HCT116 (cell line): ENCODE data around the gene CEP72.

Source experiments
- ATF3 ChIP-seq: IDR thresholded peaks from 2 replicates; pipeline ENCODE4 v1.6.1; 2012
- CTCF ChIP-seq, 3 experiments: fragments of 200-600 bp in 1 of 3; sonication (generic) in 1 of 3; IDR thresholded peaks in 2 of 3; conservative IDR thresholded peaks in 1 of 3; 2 replicates each; pipeline ENCODE4 v1.5.1; 2012 to 2017; ENCODE audit warnings: low read depth in 2 of 3, low read length in 2 of 3, antibody characterized with exemption in 1 of 3, borderline replicate concordance in 1 of 3, control low read depth in 1 of 3, mild to moderate bottlenecking in 1 of 3, mixed read lengths in 1 of 3, mixed run types in 1 of 3, moderate library complexity in 1 of 3; ENCODE audit not compliant: insufficient read depth in 1 of 3
- EZH2 ChIP-seq: fragments of 200-600 bp; sonication (generic); IDR thresholded peaks from 2 replicates; pipeline ENCODE4 v1.6.1; 2017; ENCODE audit warnings: antibody characterized with exemption, mixed run types
- POLR2A ChIP-seq: IDR thresholded peaks from 2 replicates; pipeline ENCODE4 v1.7.0; 2011; ENCODE audit warnings: borderline replicate concordance; ENCODE audit not compliant: insufficient read depth, insufficient read length; ENCODE audit errors: extremely low read depth
- POLR2AphosphoS5 ChIP-seq: IDR thresholded peaks from 2 replicates; pipeline ENCODE4 v1.6.1; 2011; ENCODE audit warnings: mild to moderate bottlenecking, low read depth, low read length, moderate library complexity
- RAD21 ChIP-seq: IDR thresholded peaks from 2 replicates; pipeline ENCODE4 v1.6.1; 2012; ENCODE audit warnings: low read depth, mild to moderate bottlenecking

- TF ChIP-seq ATF3 (no peak), CTCF (IDR thresholded peaks at IDR 0.05 in 2 of 3, conservative IDR thresholded peaks at IDR 0.05 in 1 of 3; ENCODE audit: borderline replicate concordance in 1 of 3, insufficient read depth in 1 of 3, low read depth in 2 of 3, low read length in 2 of 3) (no peak), POLR2A (no peak), RAD21 (no peak), EZH2 (no peak), POLR2AphosphoS5 (no peak)
Observed at GRCh38 chr5:625516-625915, 13.4 kb downstream of the CEP72 start.
